K562 (cell line): Measurements from ENCODE around the gene HMGB2. TPM values are rescaled to one million over a fixed set of nuclear protein-coding genes. Genes with fewer than 3 reads are reported as not detected.

Source experiments
- EP400 ChIP-seq: fragments of 450-650 bp; IDR thresholded peaks from 2 replicates; pipeline ENCODE4 v1.6.1; 2017; ENCODE audit warnings: antibody characterized with exemption, mild to moderate bottlenecking, moderate library complexity
- EZH2 ChIP-seq: IDR thresholded peaks from 2 replicates; pipeline ENCODE4 v1.6.1; 2012; ENCODE audit warnings: low read depth, mild to moderate bottlenecking, inconsistent platforms, low read length, borderline replicate concordance
- FOXK1 ChIP-seq: sonication (generic); formaldehyde crosslinking; IDR thresholded peaks from 2 replicates; pipeline ENCODE4 v1.8.0; 2022; ENCODE audit warnings: missing genetic modification reagents, mild to moderate bottlenecking, borderline replicate concordance
- MAFG ChIP-seq: fragments of 450-650 bp; conservative IDR thresholded peaks from 2 replicates; pipeline ENCODE4 v1.6.1; 2016; ENCODE audit warnings: missing genetic modification characterization, missing compliant biosample characterization
- MEF2A ChIP-seq: IDR thresholded peaks from 2 replicates; pipeline ENCODE4 v1.6.1; 2011; ENCODE audit warnings: low read depth, mild to moderate bottlenecking, low read length, moderate library complexity; ENCODE audit not compliant: control insufficient read depth
- PHF21A ChIP-seq: fragments of 450-650 bp; IDR thresholded peaks from 2 replicates; pipeline ENCODE4 v1.6.1; 2017; ENCODE audit warnings: low read depth, borderline replicate concordance
- PRMT5 ChIP-seq: sonication (generic); formaldehyde crosslinking; IDR thresholded peaks from 2 replicates; pipeline ENCODE4 v1.5.0; 2020; ENCODE audit warnings: missing genetic modification reagents
- PYGO2 ChIP-seq: fragments of 450-650 bp; IDR thresholded peaks from 2 replicates; pipeline ENCODE4 v1.6.1; 2016; ENCODE audit warnings: mild to moderate bottlenecking, missing genetic modification characterization, moderate library complexity, missing compliant biosample characterization
- RBM17 ChIP-seq: fragments of 200-400 bp; formaldehyde crosslinking; IDR thresholded peaks from 2 replicates; pipeline ENCODE4 v1.6.1; 2017; ENCODE audit warnings: low read depth, mild to moderate bottlenecking, low read length, borderline replicate concordance
- RBM39 ChIP-seq: fragments of 200-400 bp; formaldehyde crosslinking; optimal IDR thresholded peaks from 2 replicates; pipeline ENCODE3; 2018; ENCODE audit warnings: low read depth, low read length
- RREB1 ChIP-seq: fragments of 250-450 bp; sonication (Bioruptor Pico); IDR thresholded peaks from 2 replicates; pipeline ENCODE4 v1.4.0; 2020
- SFPQ ChIP-seq: fragments of 200-400 bp; formaldehyde crosslinking; IDR thresholded peaks from 2 replicates; pipeline ENCODE4 v1.6.1; 2017; ENCODE audit warnings: mild to moderate bottlenecking, low read depth, low read length, moderate library complexity
- SMAD1 ChIP-seq: fragments of 150-350 bp; IDR thresholded peaks from 2 replicates; pipeline ENCODE4 v1.6.1; 2014; ENCODE audit warnings: low read length, low read depth; ENCODE audit not compliant: partially characterized antibody
- STAT6 ChIP-seq: sonication (generic); formaldehyde crosslinking; IDR thresholded peaks from 2 replicates; pipeline ENCODE4 v1.8.1; 2023; ENCODE audit warnings: mild to moderate bottlenecking, missing genetic modification reagents
- ZC3H4 ChIP-seq: sonication (generic); formaldehyde crosslinking; IDR thresholded peaks from 2 replicates; pipeline ENCODE4 v1.9.0; 2021; ENCODE audit warnings: missing genetic modification reagents, borderline replicate concordance
- ZNF384 ChIP-seq: IDR thresholded peaks from 2 replicates; pipeline ENCODE4 v1.6.1; 2012; ENCODE audit warnings: low read depth, low read length, improper control_type of control experiment
- ZNF644 ChIP-seq: fragments of 200-800 bp; sonication (Bioruptor generic); IDR thresholded peaks from 2 replicates; pipeline ENCODE4 v1.6.1; 2016; ENCODE audit warnings: low read depth, missing genetic modification characterization, missing compliant biosample characterization
- polyA plus RNA-seq, 8 experiments: library from polyadenylated mRNA; depleted of rRNA in 4 of 8; stranded (reverse) in 5 of 8; unstranded in 3 of 8; fragments of >200 nt; fragmentation: Nextera tagmentation in 2 of 8; fragmentation: Illumina TruSeq in 1 of 8; extraction: Ambion mirVana in 2 of 8; extraction: Trizol in 1 of 8; gene quantifications; 2 replicates each; pipeline versions ENCODE4 v1.2.1 to v1.2.3, GENCODE V29; 2011 to 2014; ENCODE audit warnings: inconsistent platforms in 1 of 8, missing spikeins in 1 of 8
- total RNA-seq, 7 experiments: library from RNA; depleted of rRNA in 6 of 7; stranded (reverse); fragments of >200 nt in 6 of 7; fragmentation: Illumina TruSeq in 2 of 7; extraction: Trizol in 2 of 7; gene quantifications; 2 replicates each; pipeline versions ENCODE4 v1.2.1 to v1.2.3, GENCODE V29; 2011 to 2021; ENCODE audit warnings: low replicate concordance in 1 of 7

The HMGB2 gene
- total and polyA plus RNA-seq, 9 of the 15 experiments (the other 6 are each of a cell fraction or from before 2014, with no cell fraction given): 309 to 822 (median 626) TPM

GRCh38 chr4:173281406-173282255 lies 52.5 kb downstream of the HMGB2 start (continued):
- TF ChIP-seq SMAD1 (no peak), MEF2A (no peak), ZNF644 (tag) (no peak), FOXK1 (CRISPR knock-in tag) (no peak), SFPQ (no peak), ZNF384 (no peak), PYGO2 (tag) (no peak), EP400 (peak; percentile 76), ZC3H4 (CRISPR knock-in tag) (no peak), PRMT5 (no peak), MAFG (tag) (no peak), STAT6 (CRISPR knock-in tag) (no peak), PHF21A (no peak), RREB1 (CRISPR knock-in tag) (no peak), EZH2 (no peak), RBM39 (no peak), RBM17 (no peak)
